SH-SY5Y (cell line): ENCODE measurements around the gene CAMTA1.

Source experiments
- GATA2 ChIP-seq: IDR thresholded peaks from 2 replicates; pipeline ENCODE4 v1.6.1; 2011; ENCODE audit warnings: mild to moderate bottlenecking, low read depth, low read length
- GATA3 ChIP-seq: IDR thresholded peaks from 2 replicates; pipeline ENCODE4 v1.6.1; 2011; ENCODE audit warnings: low read depth, mild to moderate bottlenecking, low read length, moderate library complexity

DNA sequence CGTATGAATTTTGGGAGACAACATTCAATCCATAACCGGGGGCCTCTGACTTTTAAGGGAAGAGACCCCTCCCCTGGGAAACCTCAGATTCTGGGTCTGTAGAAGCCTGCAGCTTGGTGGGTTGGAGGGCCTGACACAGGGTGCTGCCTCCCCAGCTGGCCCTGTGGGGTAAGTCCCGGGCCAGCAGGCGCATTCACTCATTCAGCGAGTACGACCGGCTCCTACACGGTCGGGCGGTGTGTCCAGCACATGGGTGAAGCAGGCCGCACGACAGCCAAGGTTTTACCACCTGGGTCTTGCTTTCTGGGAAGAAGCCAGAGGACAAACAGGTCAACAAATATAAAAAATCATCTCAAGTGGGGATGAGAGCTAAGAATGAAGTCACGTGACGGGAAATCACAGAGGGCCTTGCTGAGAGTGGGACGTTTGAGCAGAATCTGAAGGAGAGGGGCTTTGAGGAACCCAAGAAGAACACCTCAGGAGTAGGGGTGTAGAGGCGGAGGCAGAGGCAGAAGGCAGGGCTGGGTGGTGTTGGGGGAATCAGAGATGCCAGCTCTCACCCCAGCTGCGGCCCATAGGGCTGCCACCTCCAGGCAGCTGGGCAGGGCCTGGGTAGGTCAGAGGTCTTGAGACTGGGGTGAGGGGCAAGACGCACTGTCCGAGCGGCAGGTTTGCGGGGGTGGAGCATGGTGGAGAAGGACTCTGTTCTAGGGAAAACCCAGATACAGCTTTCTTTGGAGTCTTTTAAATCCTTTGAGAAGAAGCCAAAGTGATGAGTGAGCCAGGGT, 652.5 kb downstream of the CAMTA1 start:
- no peak for TF ChIP-seq GATA2
- TF ChIP-seq GATA3: no peak
